Hematopoietic multipotent progenitor cell treated with erythropoietin and hydrocortisone succinate and interleukin-3 and kit ligand, for 8 days (in vitro differentiated cells): ENCODE results near the gene CYP26A1.

Experiments
- DNase-seq: peaks from one replicate; pipeline ENCODE4 v3.0.0-alpha.2; 2015

Gene CYP26A1, protein sequence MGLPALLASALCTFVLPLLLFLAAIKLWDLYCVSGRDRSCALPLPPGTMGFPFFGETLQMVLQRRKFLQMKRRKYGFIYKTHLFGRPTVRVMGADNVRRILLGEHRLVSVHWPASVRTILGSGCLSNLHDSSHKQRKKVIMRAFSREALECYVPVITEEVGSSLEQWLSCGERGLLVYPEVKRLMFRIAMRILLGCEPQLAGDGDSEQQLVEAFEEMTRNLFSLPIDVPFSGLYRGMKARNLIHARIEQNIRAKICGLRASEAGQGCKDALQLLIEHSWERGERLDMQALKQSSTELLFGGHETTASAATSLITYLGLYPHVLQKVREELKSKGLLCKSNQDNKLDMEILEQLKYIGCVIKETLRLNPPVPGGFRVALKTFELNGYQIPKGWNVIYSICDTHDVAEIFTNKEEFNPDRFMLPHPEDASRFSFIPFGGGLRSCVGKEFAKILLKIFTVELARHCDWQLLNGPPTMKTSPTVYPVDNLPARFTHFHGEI

DNA sequence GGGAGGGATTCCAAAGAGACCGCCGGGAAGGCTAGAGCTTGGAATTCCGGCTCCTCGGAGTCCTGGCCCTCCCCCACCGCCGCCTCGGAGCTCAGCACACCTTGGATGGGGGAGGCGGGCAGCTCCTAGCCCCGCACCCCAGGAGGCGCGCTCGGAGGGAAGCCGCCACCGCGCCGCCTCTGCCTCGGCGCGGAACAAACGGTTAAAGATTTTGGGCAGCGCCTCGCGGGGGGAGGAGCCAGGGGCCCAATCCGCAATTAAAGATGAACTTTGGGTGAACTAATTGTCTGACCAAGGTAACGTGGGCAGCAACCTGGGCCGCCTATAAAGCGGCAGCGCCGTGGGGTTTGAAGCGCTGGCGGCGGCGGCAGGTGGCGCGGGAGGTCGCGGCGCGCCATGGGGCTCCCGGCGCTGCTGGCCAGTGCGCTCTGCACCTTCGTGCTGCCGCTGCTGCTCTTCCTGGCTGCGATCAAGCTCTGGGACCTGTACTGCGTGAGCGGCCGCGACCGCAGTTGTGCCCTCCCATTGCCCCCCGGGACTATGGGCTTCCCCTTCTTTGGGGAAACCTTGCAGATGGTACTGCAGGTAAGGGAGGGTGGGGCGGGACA lies at the start of gene CYP26A1:
Gene CYP26A1, plus strand, starts transcription at position 355 of the 608 bp plus-strand sequence. Its CDS starts 42 bp downstream, at position 397.
- no peak for DNase-seq

DNA sequence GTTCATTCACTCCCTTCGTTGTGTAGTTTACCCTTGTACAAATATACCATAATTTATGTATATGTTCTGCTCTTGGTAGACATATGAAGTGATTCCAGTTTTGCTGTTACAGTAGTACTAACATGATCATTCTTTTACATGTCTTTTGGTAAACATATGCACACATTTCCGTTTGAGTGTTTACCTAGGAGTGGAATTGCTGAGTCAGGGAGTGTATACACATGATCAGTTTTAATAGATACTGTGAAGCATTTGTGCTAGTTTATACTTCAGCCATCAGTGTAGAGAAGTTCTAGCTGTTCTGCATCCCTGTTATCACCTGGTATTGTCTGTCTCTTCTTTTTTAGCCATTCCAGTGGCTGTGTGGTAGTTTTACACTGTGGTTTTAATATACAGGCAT lies 47.6 kb upstream of the CYP26A1 start:
- no peak for DNase-seq

DNA sequence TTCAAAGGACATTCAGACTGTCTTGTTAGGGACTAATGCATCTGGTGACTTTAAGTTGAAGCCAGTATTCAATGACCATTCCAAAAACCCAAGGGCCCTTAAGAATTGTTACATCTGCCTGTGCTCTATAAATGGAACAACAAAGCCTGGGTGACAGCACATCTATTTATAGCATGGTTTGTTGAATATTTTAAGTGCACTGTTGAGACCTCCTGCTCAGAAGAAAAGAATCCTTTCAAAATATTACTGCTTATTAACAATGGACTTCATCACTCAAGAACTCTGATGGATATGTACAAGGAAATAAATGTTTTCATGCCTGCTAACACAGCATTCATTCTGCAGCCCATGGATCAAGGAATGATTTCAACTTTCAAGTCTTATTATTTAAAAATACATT lies 46.2 kb upstream of the CYP26A1 start:
- no peak for DNase-seq

DNA sequence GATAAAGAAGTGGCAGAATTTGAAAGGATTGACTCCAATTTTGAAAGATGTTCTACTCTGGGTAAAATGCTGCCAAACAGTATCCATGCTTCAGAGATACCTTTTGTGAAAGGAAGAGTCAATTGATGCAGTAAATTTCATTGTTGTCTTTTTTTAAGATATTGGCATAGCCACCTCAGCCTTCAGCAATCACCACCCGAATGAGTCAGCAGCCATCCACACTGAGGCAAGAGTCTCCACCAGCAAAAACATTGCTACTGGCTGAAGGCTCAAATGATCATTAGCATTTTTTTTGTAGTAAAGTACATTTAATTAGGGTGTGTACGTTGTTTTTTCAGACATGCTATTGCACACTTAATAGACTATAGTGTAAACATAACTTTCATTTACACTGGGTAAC lies 44.8 kb upstream of the CYP26A1 start:
- DNase-seq, result no peak

DNA sequence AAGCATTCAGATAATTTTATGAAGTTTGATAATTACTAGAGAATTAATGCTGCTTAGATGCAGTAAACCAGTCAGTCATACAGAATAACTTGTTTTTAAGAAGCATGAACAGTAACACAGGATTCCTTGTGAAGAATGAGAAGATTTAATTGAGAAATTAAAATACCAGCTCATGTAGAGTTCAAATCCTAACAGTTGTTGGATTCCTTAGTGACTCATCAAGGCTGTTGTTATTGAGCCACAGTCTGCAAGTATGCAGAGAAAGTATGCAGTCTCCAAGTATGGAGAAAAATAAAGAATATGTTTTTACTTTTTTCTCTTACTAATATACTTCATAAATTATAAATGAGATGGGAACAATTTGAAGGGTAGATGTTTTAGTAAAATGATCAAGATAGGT lies 43.3 kb upstream of the CYP26A1 start:
- no peak for DNase-seq

DNA sequence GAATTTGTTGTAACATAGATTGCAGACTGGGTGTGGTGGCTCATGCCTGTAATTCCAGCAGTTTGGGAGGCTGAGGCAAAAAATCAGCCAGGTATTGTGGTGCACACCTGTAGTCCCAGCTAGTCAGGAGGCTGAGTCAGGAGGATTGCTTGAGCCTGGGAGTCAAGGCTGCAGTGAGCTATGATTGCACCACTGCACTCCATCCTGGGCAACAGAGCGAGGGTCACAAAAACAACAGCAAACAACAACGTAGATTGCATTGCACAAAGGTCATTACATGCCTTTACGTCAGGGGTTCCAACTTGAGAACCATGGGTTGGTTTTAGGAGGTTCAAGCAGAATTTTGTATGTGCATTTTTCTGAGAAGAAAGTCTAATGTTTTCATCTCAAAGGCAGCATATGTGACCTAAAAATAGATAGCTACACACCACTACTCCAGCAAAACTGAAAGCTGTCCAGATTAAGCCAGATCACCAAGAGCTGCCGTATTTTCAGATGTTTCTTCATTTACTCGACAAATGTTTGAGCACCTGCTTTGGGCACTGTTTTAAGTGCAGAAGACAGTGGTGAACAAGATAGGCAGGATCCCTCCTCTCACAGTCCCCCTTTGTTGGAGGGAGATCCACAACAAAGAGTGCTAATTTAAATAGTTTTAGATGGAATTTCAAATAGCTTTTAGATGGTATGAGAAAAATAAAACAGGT lies 41.4 kb upstream of the CYP26A1 start:
- no peak for DNase-seq

DNA sequence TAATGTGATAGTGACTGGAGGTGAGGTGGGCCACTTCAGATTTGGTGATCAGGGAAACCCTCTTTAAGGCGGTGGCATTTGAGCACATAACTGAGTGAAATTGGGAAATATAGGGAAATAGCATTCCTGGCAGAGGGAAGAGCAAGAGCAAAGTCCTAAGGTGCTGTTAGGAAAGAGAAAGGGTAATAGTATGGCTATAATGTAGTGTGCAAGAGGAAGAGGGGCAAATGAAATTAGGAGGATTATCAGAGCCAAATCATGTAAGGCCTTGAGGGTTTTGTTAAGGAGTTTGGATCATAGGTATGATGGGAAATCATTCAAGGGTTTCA lies 40.9 kb upstream of the CYP26A1 start:
- no peak for DNase-seq

DNA sequence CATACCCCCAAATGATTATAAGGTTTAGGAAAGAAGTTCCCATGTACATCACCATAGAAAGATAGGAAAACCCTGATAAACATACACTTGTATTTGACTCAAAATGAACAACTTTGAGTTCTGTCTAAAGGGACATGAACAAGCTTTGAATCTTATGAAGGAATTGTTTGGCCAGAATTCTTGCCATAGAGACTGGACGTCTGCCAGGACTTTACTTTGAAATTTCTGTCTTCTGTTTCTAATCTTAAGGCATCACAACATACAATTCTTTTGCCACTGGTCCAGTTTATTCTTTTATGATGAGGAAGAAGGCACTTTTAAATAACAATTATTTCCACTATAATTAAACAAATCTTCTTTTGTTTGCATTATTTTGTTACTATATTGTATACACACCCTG lies 39.3 kb upstream of the CYP26A1 start:
- DNase-seq, result no peak

DNA sequence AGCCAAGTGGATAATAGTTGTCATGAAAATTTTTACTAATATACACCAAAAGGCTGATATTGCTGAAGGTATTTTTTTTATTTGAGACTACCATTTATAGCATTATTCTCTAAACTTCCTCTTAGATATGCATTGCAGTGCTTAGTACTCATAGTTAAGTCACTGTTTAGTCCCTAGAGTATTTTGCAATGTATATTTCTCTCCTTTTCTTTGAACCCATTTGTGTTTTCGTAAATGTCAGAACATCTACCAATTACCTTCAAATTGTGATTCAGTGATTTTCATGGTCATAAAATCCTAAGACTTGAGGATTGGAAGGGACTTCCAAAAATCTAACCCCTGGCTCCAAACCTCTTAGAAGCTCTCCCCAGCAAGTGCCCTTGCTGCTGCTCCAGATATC lies 34.6 kb upstream of the CYP26A1 start:
- DNase-seq, result no peak

DNA sequence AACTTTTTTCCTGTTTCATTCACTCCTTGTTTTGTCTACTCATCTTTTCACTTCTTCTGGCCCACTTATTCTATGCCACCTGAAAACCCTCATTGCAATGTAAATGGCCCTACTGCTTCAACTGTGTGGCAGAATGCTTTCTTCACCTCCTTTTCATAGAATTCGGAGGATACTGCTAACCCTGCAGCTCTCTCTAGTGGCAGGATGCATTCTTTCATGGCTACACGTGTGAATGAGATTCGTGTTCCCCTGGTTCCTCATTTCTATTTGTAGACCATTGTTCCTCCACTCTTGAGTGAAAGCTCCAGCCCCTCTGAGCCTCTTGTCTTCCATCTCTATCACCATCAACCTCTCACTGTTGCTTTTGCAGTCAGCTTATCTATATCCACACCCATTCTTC lies 34.0 kb upstream of the CYP26A1 start:
- peak; percentile 63 for DNase-seq

DNA sequence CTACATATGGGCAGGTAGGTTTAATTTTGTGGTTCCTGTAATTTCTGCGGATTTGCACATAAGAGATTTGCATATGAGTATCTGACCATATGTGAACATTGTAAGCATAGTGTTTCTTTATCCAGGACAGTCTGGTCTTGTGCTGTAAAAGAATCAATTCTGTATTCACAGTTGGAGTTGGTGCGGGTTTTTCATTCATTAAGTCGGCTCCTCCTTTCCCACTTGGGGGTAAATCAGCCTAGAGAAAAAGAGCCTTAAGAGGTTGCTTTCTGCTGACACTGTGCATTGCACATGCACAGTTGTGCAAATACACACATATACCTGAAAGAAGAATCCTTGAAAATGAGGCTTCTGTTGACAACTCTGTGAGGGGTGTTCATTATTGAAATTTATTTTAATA lies 19.2 kb upstream of the CYP26A1 start:
- DNase-seq, result no peak

DNA sequence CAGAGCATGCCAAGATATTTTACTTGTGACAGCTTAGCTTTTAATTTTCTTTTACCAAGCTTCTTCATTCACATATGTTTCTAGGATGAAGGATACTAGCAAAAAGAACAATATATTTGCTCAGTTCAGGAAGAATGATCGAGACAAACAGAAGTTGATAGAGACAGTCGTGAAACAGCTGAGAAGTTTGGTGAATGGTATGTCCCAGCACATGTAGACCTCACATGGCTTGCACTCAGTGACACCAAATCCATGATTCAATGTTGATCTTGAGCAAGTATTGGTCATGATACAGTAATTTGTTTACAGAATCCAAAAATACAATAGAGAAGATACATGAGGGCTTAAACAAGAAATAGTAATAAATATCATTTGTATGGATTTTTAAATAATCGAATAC lies 15.6 kb upstream of the CYP26A1 start:
- no peak for DNase-seq

DNA sequence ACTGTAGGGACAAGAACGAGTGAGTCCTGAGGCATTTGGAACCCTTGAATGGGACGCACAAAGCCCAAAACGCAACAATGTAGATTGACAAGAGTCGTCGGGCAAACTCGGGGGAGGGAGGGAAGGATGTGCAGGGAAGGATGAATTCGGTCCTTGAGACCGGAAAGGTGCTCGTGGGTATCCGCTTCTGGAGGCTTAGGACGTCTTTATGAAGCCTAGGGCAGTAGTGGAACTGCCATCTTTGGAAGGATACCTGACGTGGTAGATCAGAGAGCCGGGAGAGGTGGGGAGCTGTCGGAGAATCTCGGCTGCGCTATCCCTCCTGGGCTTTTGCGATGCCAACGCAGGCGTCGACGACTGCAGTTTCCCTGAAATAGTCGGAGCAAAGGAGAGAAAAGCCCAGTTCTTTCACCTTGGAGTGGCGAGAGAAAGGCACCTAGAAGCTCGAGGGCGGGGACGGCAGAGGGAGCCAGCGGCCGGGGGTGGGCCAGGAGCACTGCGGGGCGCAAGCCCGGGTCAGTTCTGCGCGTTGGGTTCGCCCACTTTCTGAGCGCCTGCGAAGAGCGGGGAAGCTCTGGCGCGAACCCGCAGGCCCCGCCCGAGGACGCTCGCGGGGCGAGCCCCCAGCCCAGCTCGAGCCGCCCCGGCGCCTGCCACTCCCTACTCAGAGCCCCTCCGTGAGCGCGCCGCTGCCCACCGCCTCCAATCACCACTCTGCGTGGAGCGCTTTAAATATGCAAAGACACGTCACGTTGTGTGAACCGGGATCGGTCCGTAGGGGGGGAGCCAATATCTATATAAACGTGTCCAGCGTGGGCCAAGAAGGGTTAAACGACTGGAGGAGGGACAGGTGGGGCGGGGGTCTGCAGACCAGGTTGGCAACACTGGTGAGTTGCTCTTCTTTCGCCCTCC lies 13.5 kb upstream of the CYP26A1 start, which contains the start of gene CYP26C1:
Gene CYP26C1, plus strand, starts transcription at position 824 of the 912 bp plus-strand sequence. CDS start 466 bp downstream, outside the sequence.
- no peak for DNase-seq

DNA sequence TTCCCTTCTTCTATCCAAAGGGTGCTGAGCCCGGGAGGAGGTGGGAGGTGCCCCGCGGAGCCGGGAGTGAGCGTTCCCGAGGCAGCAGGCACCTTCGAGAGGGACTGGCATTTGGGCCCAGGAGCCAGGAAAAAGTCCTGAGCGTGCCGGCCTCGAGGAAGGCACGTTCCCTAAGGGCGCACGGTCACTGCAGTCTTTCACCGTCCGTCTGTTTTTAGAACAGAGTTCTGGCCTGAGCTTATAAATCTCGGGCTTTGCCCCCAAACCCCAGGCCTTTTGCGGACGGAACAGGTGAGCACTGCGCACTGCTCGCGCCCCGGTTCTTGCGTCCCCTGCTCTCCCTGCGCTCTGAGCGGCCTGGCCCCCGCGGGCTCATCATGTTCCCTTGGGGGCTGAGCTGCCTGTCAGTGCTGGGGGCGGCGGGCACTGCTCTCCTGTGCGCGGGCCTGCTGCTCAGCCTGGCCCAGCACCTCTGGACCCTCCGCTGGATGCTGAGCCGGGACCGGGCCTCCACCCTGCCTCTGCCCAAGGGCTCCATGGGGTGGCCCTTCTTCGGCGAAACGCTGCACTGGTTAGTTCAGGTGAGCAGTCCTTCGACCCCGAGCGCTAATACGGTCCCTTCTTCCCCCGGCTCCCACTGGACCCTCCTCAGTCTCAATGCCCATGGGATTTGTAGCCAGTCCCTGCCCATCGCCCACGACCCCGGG lies 12.7 kb upstream of the CYP26A1 start:
- no peak for DNase-seq

DNA sequence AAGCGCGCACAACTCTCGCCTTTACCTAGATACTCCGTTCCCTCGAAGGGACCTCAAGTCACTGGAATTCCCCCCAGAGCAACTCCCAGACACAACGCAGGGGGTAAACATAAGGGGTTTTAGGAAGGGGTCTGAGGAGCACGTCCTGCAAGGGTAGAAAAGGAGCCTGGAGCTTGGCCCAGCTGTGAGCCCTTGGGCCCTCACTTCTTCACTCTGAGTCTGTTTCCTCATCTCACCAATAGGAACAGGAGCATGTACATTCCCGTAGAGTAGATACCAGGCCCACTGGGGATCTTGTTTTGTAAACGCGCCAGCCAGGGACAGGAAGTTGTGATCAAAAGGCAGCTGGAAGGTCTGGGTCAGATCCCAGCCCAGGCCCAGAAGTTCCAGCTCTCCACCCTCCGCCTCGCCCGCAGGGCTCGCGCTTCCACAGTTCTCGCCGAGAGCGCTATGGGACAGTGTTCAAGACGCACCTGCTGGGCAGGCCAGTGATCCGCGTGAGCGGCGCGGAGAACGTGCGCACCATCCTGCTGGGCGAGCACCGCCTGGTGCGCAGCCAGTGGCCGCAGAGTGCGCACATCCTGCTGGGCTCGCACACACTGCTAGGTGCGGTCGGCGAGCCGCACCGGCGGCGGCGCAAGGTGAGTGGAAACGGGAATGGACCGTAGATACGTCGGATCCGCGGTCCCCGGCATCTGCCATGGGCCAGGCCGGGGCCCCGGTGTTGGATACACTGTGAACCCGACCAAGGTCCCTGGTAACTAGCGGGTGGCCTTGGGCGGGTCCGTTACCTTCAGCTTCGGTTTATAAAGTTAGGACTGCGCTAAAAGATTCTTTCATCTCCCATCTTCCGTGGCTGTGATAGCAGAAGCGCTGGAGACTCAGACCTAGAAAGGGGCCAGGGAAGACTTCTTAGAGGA lies 11.8 kb upstream of the CYP26A1 start:
- DNase-seq, result no peak

DNA sequence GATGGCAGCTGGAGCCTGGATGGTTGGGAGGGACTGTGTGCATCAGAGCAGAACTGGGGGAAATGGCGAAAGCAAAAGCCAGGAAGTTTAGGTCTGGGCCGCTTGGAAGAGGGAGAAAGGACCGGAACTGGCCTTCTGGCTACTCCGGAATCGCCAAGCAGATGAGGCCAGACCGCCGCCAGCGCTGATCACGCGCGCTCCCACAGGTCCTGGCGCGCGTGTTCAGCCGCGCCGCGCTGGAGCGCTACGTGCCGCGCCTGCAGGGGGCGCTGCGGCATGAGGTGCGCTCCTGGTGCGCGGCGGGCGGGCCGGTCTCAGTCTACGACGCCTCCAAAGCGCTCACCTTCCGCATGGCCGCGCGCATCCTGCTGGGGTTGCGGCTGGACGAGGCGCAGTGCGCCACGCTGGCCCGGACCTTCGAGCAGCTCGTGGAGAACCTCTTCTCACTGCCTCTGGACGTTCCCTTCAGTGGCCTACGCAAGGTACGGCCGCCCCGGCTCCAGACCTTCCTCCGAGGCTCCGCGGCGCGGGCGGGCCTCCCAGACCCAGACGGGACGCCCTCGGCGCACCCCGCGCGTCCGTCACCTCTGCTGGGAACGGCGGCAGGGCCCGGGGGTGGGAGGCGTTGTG lies 11.1 kb upstream of the CYP26A1 start:
- peak; percentile 60 for DNase-seq

DNA sequence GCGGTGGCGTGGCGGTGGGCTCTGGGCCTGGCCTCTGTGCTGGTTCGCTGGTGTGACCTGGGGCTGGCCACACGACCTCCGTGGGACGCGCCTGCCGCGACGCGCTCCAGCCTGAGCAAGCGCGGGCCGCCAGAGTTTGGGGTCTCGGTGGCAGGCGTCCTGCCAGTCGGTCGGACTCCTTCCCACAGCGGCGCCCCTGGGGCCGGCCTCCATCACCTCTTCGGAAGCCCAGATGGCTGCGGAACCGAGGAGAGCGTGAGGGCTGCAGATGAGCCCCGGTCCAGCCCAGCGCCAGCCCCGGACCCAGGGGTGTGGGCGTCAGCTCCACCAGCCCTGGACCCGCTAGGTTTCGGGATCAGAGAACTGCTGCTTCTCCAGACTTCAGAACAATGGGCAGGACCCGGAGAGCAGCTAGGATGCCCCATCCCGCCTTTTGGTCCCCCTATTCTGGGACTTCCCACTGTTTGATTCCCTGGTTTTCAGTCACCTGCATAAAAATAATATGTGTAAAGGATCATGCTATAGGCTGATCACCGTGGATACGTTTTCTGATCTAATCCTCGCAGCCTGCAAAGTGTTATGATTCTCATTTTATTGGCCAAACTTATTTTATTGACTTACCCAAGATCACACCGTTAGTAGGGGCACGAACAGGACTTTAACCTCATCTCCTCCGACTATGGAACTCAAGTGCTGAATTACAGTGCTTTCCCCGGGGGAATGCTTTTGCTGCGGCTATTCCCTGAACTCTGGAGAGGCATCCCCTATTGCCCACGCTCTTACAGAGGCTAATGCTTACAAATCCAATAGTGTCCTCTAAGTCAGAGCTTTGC lies 10.3 kb upstream of the CYP26A1 start:
- DNase-seq, result no peak

DNA sequence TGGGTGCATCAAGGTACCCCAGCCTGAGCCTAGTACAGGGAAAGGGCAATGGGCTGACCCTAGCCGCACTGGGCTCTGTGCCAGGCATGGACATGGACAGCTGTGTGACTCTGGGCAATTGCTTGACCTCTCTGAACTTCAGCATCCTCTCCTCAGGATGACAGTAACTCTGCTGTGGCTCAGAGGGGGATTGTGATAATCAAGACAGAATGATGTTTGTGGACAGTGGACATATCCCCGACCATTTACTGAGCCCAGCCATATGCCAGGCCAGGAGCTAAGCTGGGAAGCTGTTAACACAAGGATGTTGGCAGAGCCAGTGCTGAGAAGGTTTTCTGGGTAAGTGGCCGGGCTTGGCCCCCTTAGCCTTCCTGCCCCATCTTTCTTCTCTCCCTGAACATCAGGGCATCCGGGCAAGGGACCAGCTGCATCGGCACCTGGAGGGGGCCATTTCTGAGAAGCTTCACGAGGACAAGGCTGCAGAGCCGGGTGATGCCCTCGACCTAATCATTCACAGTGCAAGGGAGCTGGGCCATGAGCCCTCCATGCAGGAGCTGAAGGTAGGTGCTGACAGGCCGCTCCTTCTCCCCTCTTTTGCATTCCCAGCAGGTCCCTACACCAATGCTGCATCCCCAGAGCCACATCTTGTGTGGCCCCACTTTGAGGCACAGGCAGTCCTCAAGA lies 9.6 kb upstream of the CYP26A1 start:
- no peak for DNase-seq
